Measurements from ENCODE around the gene TRIM9. TPM values are rescaled to one million over a fixed set of nuclear protein-coding genes. Genes with fewer than 3 reads are reported as not detected.
"Not testable (repeated sequence)": the region's sequence is repeated elsewhere in the genome, so short reads cannot be mapped to it uniquely, and the experiment has no call there.

The TRIM9 gene
- total RNA-seq, 1 experiment from 2014 or later = 0.63 TPM

DNA sequence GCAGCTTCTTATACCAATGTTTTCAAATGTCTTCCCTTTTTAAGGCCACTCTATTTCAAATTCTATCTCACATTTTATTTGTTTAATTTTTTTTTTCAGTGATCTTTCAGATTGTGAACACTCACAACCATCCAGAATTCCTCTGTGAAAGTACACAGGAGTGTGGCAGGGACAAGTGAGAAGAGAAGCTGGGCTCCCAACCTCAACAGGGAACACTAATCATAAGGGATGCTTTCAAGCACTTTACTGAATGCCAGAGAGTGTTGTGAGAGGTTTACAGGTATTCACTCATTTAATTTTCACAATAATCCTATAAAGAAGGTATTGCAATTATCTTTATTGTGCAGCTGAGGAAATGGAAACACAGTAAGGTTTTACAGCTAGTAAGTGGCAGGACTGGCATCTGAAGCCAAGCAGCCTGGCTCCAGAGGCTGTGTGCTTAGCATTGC lies 90.5 kb downstream of the TRIM9 start:
- H3K36me3 ChIP-seq (ENCODE audit: insufficient read depth, low read length) = no peaks in the 10 kb centered on the region
- no peak overlapping the region for H3K27ac ChIP-seq (ENCODE audit: low read length)
- no peaks in the 10 kb centered on the region for H4K20me1 ChIP-seq (ENCODE audit: insufficient read depth, low read depth, low read length)
- no peak overlapping the region for H2AFZ ChIP-seq (ENCODE audit: low read length)
- H3K4me1 ChIP-seq (ENCODE audit: low read length) = no peaks in the 10 kb centered on the region
- no peaks in the 10 kb centered on the region for H3K27me3 ChIP-seq (ENCODE audit: low read length)
- H3K4me3 ChIP-seq (ENCODE audit: low read length) = no peak overlapping the region
- H3K9ac ChIP-seq (ENCODE audit: low read length) = no peak overlapping the region
- no peak for DNase-seq
- no peak overlapping the region for H3K4me2 ChIP-seq (ENCODE audit: low read depth, low read length, poor library complexity, severe bottlenecking)
- no peaks in the 10 kb centered on the region for H3K9me3 ChIP-seq (ENCODE audit: low read length)
- no peaks in the 10 kb centered on the region for H3K79me2 ChIP-seq (ENCODE audit: low read length)
- H3K9me2 ChIP-seq (replicated peaks; ENCODE audit: insufficient read depth, low read length) = no peaks in the 10 kb centered on the region

DNA sequence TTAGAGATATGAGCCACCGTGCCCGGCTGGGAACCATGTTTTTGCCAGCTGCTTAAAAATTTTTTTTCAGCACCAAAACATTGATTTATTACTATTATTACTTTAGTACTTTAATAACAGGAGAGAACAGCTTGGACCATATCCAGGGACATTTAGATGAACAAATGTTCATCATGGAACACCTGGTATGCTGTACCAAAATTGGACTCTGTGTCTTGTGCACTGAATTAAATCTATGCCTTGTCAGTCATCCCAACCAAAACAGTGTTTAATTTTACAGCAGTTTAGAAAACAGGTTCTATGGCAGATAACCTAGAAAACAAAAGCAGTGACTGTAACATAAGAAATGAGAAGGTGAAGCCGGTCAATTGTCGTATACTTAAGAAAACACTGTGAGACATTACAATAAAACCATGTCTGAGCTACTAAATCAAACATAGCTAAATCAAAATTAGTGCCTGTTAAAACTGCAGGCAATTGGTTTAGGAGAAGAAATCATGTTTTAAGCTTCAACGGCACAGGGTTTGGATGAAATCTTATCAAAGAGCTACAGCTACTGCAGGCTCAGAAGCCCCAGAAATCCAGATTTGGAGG lies 92.4 kb downstream of the TRIM9 start:
- Histone ChIP-seq H3K9ac (ENCODE audit: low read length) (no peak overlapping the region), H3K4me1 (ENCODE audit: low read length) (no peaks in the 10 kb centered on the region), H3K4me3 (ENCODE audit: low read length) (no peak overlapping the region), H4K20me1 (ENCODE audit: insufficient read depth, low read depth, low read length) (no peaks in the 10 kb centered on the region), H3K27me3 (ENCODE audit: low read length) (no peaks in the 10 kb centered on the region), H3K9me3 (ENCODE audit: low read length) (no peaks in the 10 kb centered on the region), H3K79me2 (ENCODE audit: low read length) (no peaks in the 10 kb centered on the region), H2AFZ (ENCODE audit: low read length) (no peak overlapping the region), H3K9me2 (replicated peaks; ENCODE audit: insufficient read depth, low read length) (no peaks in the 10 kb centered on the region), H3K27ac (ENCODE audit: low read length) (no peak overlapping the region), H3K36me3 (ENCODE audit: insufficient read depth, low read length) (no peaks in the 10 kb centered on the region), H3K4me2 (ENCODE audit: low read depth, low read length, poor library complexity, severe bottlenecking) (no peak overlapping the region)
- DNase-seq = no peak

- Histone ChIP-seq H3K27me3 (ENCODE audit: low read length) (no peaks in the 10 kb centered on the region), H3K9me2 (replicated peaks; ENCODE audit: insufficient read depth, low read length) (no peaks in the 10 kb centered on the region), H3K36me3 (ENCODE audit: insufficient read depth, low read length) (no peaks in the 10 kb centered on the region), H3K9me3 (ENCODE audit: low read length) (no peaks in the 10 kb centered on the region), H3K79me2 (ENCODE audit: low read length) (no peaks in the 10 kb centered on the region), H3K9ac (ENCODE audit: low read length) (no peak overlapping the region), H3K4me1 (ENCODE audit: low read length) (no peaks in the 10 kb centered on the region), H2AFZ (ENCODE audit: low read length) (no peak overlapping the region), H3K27ac (ENCODE audit: low read length) (no peak overlapping the region), H3K4me3 (ENCODE audit: low read length) (no peak overlapping the region), H4K20me1 (ENCODE audit: insufficient read depth, low read depth, low read length) (no peaks in the 10 kb centered on the region), H3K4me2 (ENCODE audit: low read depth, low read length, poor library complexity, severe bottlenecking) (no peak overlapping the region)
- no peak for DNase-seq
Observed at GRCh38 chr14:51000566-51000965, 94.3 kb downstream of the TRIM9 start.

DNA sequence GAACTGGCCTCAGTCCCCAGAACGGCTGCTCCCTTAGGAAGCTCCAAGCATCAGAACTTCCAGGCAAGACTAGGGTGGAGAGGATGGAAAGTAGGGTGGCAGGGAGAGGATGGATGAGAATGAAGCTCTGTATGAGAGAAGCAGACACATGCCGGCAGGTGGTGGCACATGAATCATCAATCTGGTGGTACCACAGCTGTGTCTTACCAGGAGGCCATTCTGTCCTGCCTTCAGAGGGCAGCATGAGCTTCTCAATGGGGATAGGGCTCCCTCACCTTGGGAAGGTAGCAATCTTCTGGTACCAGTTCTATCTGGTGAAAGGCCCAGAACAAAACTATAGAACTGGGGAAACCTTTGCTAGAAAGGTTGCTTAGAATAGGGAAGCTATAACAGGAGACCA lies 95.2 kb downstream of the TRIM9 start:
- Histone ChIP-seq H3K79me2 (ENCODE audit: low read length) (no peaks in the 10 kb centered on the region), H3K27ac (ENCODE audit: low read length) (no peak overlapping the region), H3K4me3 (ENCODE audit: low read length) (no peak overlapping the region), H2AFZ (ENCODE audit: low read length) (no peak overlapping the region), H3K4me2 (ENCODE audit: low read depth, low read length, poor library complexity, severe bottlenecking) (no peak overlapping the region), H3K9me2 (replicated peaks; ENCODE audit: insufficient read depth, low read length) (no peaks in the 10 kb centered on the region), H3K4me1 (ENCODE audit: low read length) (no peaks in the 10 kb centered on the region), H3K9me3 (ENCODE audit: low read length) (no peaks in the 10 kb centered on the region), H3K36me3 (ENCODE audit: insufficient read depth, low read length) (no peaks in the 10 kb centered on the region), H4K20me1 (ENCODE audit: insufficient read depth, low read depth, low read length) (no peaks in the 10 kb centered on the region), H3K27me3 (ENCODE audit: low read length) (no peaks in the 10 kb centered on the region), H3K9ac (ENCODE audit: low read length) (no peak overlapping the region)
- no peak for DNase-seq

DNA sequence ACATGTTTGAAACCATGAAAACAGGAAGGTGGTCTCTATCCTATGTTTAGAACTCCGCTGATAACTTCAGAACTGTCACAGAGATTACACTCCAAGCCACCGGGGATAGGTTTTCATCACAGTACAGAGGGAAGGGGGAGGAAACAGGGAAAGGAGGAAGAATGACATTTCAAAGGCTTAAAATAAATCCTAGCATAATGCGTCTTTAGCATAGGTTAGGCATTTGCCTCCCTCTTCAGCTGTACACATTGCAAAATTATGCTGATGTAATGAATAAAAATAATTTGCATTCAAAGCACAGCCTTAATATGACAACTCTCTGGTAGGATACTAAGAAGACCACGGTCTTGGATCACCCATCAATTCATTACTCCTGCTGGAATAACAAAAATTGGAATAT lies 96.3 kb downstream of the TRIM9 start:
- Histone ChIP-seq H4K20me1 (ENCODE audit: insufficient read depth, low read depth, low read length) (no peaks in the 10 kb centered on the region), H3K79me2 (ENCODE audit: low read length) (no peaks in the 10 kb centered on the region), H3K36me3 (ENCODE audit: insufficient read depth, low read length) (no peaks in the 10 kb centered on the region), H2AFZ (ENCODE audit: low read length) (no peak overlapping the region), H3K9me3 (ENCODE audit: low read length) (no peaks in the 10 kb centered on the region), H3K4me2 (ENCODE audit: low read depth, low read length, poor library complexity, severe bottlenecking) (no peak overlapping the region), H3K4me3 (ENCODE audit: low read length) (no peak overlapping the region), H3K27me3 (ENCODE audit: low read length) (no peaks in the 10 kb centered on the region), H3K9me2 (replicated peaks; ENCODE audit: insufficient read depth, low read length) (no peaks in the 10 kb centered on the region), H3K9ac (ENCODE audit: low read length) (no peak overlapping the region), H3K4me1 (ENCODE audit: low read length) (no peaks in the 10 kb centered on the region), H3K27ac (ENCODE audit: low read length) (no peak overlapping the region)
- no peak for DNase-seq

GRCh38 chr14:50997712-50998111 lies 97.2 kb downstream of the TRIM9 start:
- DNase-seq = no peak
- Histone ChIP-seq H3K4me1 (ENCODE audit: low read length) (no peaks in the 10 kb centered on the region), H3K4me2 (ENCODE audit: low read depth, low read length, poor library complexity, severe bottlenecking) (no peak overlapping the region)

DNA sequence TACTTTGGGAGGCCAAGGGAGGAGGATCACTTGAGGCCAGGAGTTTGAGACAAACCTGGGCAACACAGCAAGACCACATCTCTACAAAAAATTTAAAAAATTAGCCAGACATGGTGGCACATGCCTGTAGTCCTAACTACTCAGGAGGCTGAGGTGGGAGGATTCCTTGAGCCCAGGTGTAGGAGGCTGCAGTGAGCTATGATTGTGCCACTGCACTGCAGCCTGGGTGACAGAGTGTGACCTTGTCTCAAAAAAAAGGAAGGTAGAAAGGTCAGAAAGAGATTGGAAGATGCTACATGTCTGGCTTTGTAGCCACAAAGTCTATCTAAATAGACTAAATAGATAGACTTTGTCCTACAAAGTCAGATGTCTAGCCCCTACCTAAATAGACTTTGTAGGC lies 100.7 kb downstream of the TRIM9 start:
- not testable (repeated sequence) for DNase-seq; H3K4me1 ChIP-seq (ENCODE audit: low read length); H2AFZ ChIP-seq (ENCODE audit: low read length); H3K27ac ChIP-seq (ENCODE audit: low read length); H3K9me2 ChIP-seq (replicated peaks; ENCODE audit: insufficient read depth, low read length); H3K9ac ChIP-seq (ENCODE audit: low read length); H3K4me2 ChIP-seq (ENCODE audit: low read depth, low read length, poor library complexity, severe bottlenecking); H4K20me1 ChIP-seq (ENCODE audit: insufficient read depth, low read depth, low read length); H3K9me3 ChIP-seq (ENCODE audit: low read length); H3K36me3 ChIP-seq (ENCODE audit: insufficient read depth, low read length); H3K79me2 ChIP-seq (ENCODE audit: low read length); H3K27me3 ChIP-seq (ENCODE audit: low read length); H3K4me3 ChIP-seq (ENCODE audit: low read length)

More at GRCh38 chr14:50997712-50998111, 97.2 kb downstream of the TRIM9 start:
- Histone ChIP-seq H3K27ac (ENCODE audit: low read length) (no peak overlapping the region), H3K79me2 (ENCODE audit: low read length) (no peaks in the 10 kb centered on the region), H2AFZ (ENCODE audit: low read length) (no peak overlapping the region), H3K9ac (ENCODE audit: low read length) (no peak overlapping the region), H3K4me3 (ENCODE audit: low read length) (no peak overlapping the region), H3K9me2 (replicated peaks; ENCODE audit: insufficient read depth, low read length) (no peaks in the 10 kb centered on the region), H3K27me3 (ENCODE audit: low read length) (no peaks in the 10 kb centered on the region), H4K20me1 (ENCODE audit: insufficient read depth, low read depth, low read length) (no peaks in the 10 kb centered on the region), H3K36me3 (ENCODE audit: insufficient read depth, low read length) (no peaks in the 10 kb centered on the region), H3K9me3 (ENCODE audit: low read length) (no peaks in the 10 kb centered on the region)

DNA sequence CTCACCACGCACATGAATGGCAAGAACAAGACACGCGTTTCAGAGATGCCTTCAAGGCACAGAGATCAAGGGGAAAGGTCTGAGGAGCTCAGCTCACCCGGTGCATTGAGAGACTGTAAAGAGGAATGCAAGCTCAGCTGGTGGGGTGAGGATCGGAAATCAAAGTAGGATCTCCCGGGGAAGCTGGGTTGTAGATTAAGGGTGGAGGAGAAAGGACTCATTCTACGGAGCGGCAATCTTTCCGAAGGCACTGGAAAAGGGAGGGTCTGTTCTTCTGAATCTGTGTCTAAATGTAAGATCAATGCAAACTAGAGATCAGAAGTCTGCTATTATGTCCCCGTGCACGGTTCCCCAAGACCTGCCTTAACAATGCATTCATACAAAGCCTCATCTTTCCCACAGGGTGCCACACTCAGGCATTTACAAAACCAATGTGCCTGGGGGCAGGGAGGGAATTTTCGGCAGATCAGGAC lies 109.0 kb downstream of the TRIM9 start:
- H3K27me3 ChIP-seq (ENCODE audit: low read length) = no peaks in the 10 kb centered on the region
- H3K36me3 ChIP-seq (ENCODE audit: insufficient read depth, low read length) = no peaks in the 10 kb centered on the region
- H3K9ac ChIP-seq (ENCODE audit: low read length) = no peak overlapping the region
- no peak overlapping the region for H2AFZ ChIP-seq (ENCODE audit: low read length)
- H3K4me1 ChIP-seq (ENCODE audit: low read length) = no peaks in the 10 kb centered on the region
- no peaks in the 10 kb centered on the region for H4K20me1 ChIP-seq (ENCODE audit: insufficient read depth, low read depth, low read length)
- no peak overlapping the region for H3K4me2 ChIP-seq (ENCODE audit: low read depth, low read length, poor library complexity, severe bottlenecking)
- no peak overlapping the region for H3K4me3 ChIP-seq (ENCODE audit: low read length)
- H3K79me2 ChIP-seq (ENCODE audit: low read length) = no peaks in the 10 kb centered on the region
- H3K27ac ChIP-seq (ENCODE audit: low read length) = no peak overlapping the region
- H3K9me2 ChIP-seq (replicated peaks; ENCODE audit: insufficient read depth, low read length) = no peaks in the 10 kb centered on the region
- no peak for DNase-seq
- H3K9me3 ChIP-seq (ENCODE audit: low read length) = no peaks in the 10 kb centered on the region

All from Karpas-422 (cell line).